DND-41 (cell line): ENCODE data around the gene ANKAR.

Source experiments
- CTCF ChIP-seq: IDR thresholded peaks from 2 replicates; pipeline ENCODE4 v1.5.1; 2012; ENCODE audit warnings: borderline replicate concordance, low read length, moderate library complexity, mild to moderate bottlenecking; ENCODE audit not compliant: poor library complexity, severe bottlenecking; ENCODE audit errors: extremely low read depth
- EZH2 ChIP-seq: IDR thresholded peaks from 3 replicates; pipeline ENCODE4 v1.6.1; 2012; ENCODE audit warnings: borderline replicate concordance, low read depth, mild to moderate bottlenecking, moderate library complexity, low read length, inconsistent platforms; ENCODE audit not compliant: severe bottlenecking

DNA sequence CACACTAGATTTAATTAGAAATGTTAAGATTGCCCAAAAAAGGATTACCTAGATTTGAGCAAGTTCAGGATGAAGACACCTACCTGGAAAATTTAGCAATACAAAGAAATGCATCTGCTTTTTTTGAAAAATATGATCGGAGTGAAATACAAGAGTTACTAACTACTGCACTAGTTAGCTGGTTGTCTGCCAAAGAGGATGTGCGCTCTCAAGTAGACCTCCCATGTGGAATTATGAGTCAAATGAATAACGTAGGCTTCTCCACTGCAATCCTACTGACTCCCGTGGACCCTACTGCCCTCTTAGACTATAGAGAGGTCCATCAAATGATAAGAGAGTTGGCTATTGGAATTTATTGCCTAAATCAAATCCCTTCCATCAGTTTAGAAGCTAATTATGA is 2.0 kb downstream of the ANKAR start:
- no peak for TF ChIP-seq CTCF
- TF ChIP-seq EZH2: no peak
